ENCODE results near the gene PCSK9.

Gene PCSK9

GRCh38 chr1:55041613-55042012, 2.3 kb downstream of the PCSK9 start:
- Histone ChIP-seq H3K4me3 (ENCODE audit: low read depth, low read length) (no peak overlapping the region), H3K27me3 (ENCODE audit: insufficient read depth, low read depth, severe bottlenecking) (no peaks in the 10 kb centered on the region), H3K27ac (no peak overlapping the region), H3K36me3 (no peaks in the 10 kb centered on the region), H3K9me3 (ENCODE audit: severe bottlenecking) (peaks cover 2% of the 10 kb centered on the region)
- DNase-seq = no peak
- no peak for TF ChIP-seq CTCF (IDR thresholded peaks at IDR 0.05; ENCODE audit: low read depth, low read length)

DNA sequence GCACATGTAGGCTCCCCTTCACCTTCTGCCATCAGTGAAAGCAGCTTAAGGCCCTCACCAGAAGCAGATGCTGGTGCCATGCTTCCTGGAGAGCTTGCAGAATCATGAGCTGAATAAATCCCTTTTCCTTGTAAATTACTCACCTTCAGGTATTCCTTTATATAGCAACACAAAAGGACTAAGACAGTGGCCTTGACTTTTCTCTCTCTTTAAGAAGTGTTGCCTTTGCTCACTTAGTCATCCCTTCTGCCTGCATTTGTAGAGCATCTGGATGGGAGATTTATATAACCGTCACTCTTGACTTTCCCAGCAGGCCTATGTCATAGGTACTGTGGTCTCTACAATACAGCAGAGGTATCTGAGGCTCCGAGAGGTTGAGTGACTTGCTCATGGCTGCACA, 3.7 kb downstream of the PCSK9 start:
- no peak for TF ChIP-seq CTCF (IDR thresholded peaks at IDR 0.05; ENCODE audit: low read depth, low read length)
- Histone ChIP-seq H3K36me3 (no peaks in the 10 kb centered on the region), H3K27me3 (ENCODE audit: insufficient read depth, low read depth, severe bottlenecking) (no peaks in the 10 kb centered on the region), H3K27ac (peak overlapping the region; percentile 1; the same call in 1 of the 2 replicates), H3K4me3 (ENCODE audit: low read depth, low read length) (no peak overlapping the region), H3K9me3 (ENCODE audit: severe bottlenecking) (peaks cover 2% of the 10 kb centered on the region)
- DNase-seq = peak; percentile 60

GRCh38 chr1:55043726-55044125, 4.4 kb downstream of the PCSK9 start:
- no peak for TF ChIP-seq CTCF (IDR thresholded peaks at IDR 0.05; ENCODE audit: low read depth, low read length)
- H3K27me3 ChIP-seq (ENCODE audit: insufficient read depth, low read depth, severe bottlenecking) = no peaks in the 10 kb centered on the region
- DNase-seq = no peak
- H3K36me3 ChIP-seq = no peaks in the 10 kb centered on the region
- no peak overlapping the region for H3K27ac ChIP-seq
- H3K4me3 ChIP-seq (ENCODE audit: low read depth, low read length) = no peak overlapping the region
- H3K9me3 ChIP-seq (ENCODE audit: severe bottlenecking) = peaks cover 2% of the 10 kb centered on the region

- Histone ChIP-seq H3K27ac (no peak overlapping the region), H3K36me3 (no peaks in the 10 kb centered on the region), H3K9me3 (ENCODE audit: severe bottlenecking) (no peaks in the 10 kb centered on the region), H3K4me3 (ENCODE audit: low read depth, low read length) (no peak overlapping the region), H3K27me3 (ENCODE audit: insufficient read depth, low read depth, severe bottlenecking) (no peaks in the 10 kb centered on the region)
- DNase-seq = no peak
- TF ChIP-seq CTCF (IDR thresholded peaks at IDR 0.05; ENCODE audit: low read depth, low read length) = no peak
Observed at GRCh38 chr1:55044617-55045397, 5.5 kb downstream of the PCSK9 start.

DNA sequence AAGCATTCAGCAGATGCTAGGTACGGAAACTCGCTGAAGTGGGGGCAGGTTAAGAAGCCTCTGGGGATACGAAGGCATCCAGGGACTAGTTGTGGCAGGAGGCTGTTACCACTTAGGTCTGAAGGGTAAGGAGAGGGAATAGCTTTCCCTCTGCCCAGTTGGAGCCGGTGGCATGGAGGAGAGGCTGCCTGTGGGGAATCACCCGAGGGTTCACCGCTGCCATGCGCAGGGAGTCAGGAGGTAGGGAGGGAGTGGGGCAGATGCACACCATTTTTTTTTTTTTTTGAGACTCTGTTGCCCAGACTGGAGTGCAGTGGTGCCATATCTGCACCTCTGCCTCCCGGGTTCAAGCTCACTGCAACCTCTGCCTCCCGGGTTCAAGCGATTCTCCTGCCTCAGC, 6.1 kb downstream of the PCSK9 start:
- no peak for DNase-seq
- H3K4me3 ChIP-seq (ENCODE audit: low read depth, low read length) = no peak overlapping the region
- no peak for TF ChIP-seq CTCF (IDR thresholded peaks at IDR 0.05; ENCODE audit: low read depth, low read length)
- no peak overlapping the region for H3K27ac ChIP-seq
- no peaks in the 10 kb centered on the region for H3K9me3 ChIP-seq (ENCODE audit: severe bottlenecking)
- H3K27me3 ChIP-seq (ENCODE audit: insufficient read depth, low read depth, severe bottlenecking) = no peaks in the 10 kb centered on the region
- no peaks in the 10 kb centered on the region for H3K36me3 ChIP-seq

DNA sequence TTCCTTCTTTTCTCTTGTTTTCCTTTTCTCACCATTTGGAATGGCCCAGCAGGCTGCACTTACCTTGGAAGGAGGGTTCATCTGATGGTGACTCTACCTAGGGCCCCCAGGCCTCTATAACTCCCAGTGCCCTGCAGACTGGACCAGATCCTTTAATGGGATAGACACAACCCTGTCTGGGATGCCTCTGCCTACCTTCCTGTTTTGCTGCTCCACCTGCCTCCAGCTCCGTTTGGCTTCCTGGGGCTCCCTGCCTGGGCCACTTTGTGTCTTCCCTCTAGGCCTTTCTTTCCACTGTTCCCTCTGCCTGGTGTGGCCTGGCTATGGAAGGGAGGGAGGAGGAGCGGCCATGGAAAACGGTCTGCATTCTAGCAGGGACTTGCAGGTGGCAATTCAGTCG, 7.5 kb downstream of the PCSK9 start:
- Histone ChIP-seq H3K27ac (no peak overlapping the region), H3K9me3 (ENCODE audit: severe bottlenecking) (no peaks in the 10 kb centered on the region), H3K27me3 (ENCODE audit: insufficient read depth, low read depth, severe bottlenecking) (no peaks in the 10 kb centered on the region), H3K36me3 (no peaks in the 10 kb centered on the region), H3K4me3 (ENCODE audit: low read depth, low read length) (no peak overlapping the region)
- TF ChIP-seq CTCF (IDR thresholded peaks at IDR 0.05; ENCODE audit: low read depth, low read length) = no peak
- DNase-seq = no peak

All from WERI-Rb-1 (cell line).